HCT116 (cell line): ENCODE results near the gene HDAC7. TPM values are rescaled to one million over a fixed set of nuclear protein-coding genes. Genes with fewer than 3 reads are reported as not detected.

Source experiments
- ATAC-seq: fragments of 200-7000 bp; cut with Tn5 transposase; 2 replicates; pipeline ENCODE4 v1.9.1; 2020; ENCODE audit warnings: mild to moderate bottlenecking, moderate library complexity
- BruUV-seq: library from RNA; stranded (reverse); fragments of 400-500 nt; replicated peaks from 2 replicates; lab custom pipeline; 2021; lab: Mats Ljungman, UMichigan
- CTCF ChIA-PET: fragments of 300-600 bp; sonication (Branson Sonifier 250); formaldehyde crosslinking; loops from one replicate; lab custom pipeline; 2021; ENCODE audit warnings: antibody characterized with exemption; lab: Charles Lee
- POLR2A ChIA-PET: fragments of 300-600, 350-600 bp; sonication (Branson Sonifier 250); formaldehyde crosslinking; loops from one replicate; lab custom pipeline; 2021; ENCODE audit warnings: antibody characterized with exemption; lab: Charles Lee
- RAD21 ChIA-PET, 2 experiments: fragments of 300-600 bp; sonication (Branson Sonifier 250); formaldehyde crosslinking; loops; one replicate each; lab custom pipeline; 2023; ENCODE audit warnings: low total read pairs in 2 of 2; ENCODE audit not compliant: uncharacterized antibody in 2 of 2, unreplicated experiment in 2 of 2, low non-redundant PET in 1 of 2; lab: Charles Lee
- DNase-seq: peaks from one replicate; pipeline ENCODE4 v3.0.0-alpha.2; 2010; ENCODE audit warnings: low read depth, low spot score
- H2AFZ ChIP-seq: fragments of 200-600 bp; shearing (Covaris generic), sonication (generic); 2 replicates; pipeline ENCODE4 v1.6.1; 2017; ENCODE audit warnings: low read depth, mixed run types, mixed read lengths, antibody characterized with exemption, low read length; ENCODE audit not compliant: poor library complexity, severe bottlenecking
- H3K27ac ChIP-seq: 2 replicates; pipeline ENCODE4 v1.5.1; 2012; ENCODE audit warnings: low read depth, low read length
- H3K27me3 ChIP-seq: fragments of 200-600 bp; sonication (generic); 2 replicates; pipeline ENCODE4 v1.6.1; 2016; ENCODE audit warnings: mixed run types, low read length, mixed read lengths; ENCODE audit not compliant: insufficient read depth
- H3K36me3 ChIP-seq, 2 experiments: fragments of 200-500 bp in 1 of 2; fragments of 200-600 bp in 1 of 2; sonication (Bioruptor generic) in 1 of 2; sonication (generic) in 1 of 2; 2 replicates each; pipeline versions ENCODE4 v1.5.1 to v1.6.1; 2014 to 2016; ENCODE audit warnings: low read length in 2 of 2, inconsistent platforms in 1 of 2, mixed read lengths in 1 of 2, mixed run types in 1 of 2; ENCODE audit not compliant: insufficient read depth in 2 of 2, control insufficient read depth in 1 of 2
- H3K4me1 ChIP-seq, 2 experiments: fragments of 200-600 bp in 1 of 2; sonication (generic) in 1 of 2; 2 replicates each; pipeline versions ENCODE4 v1.5.1 to v1.6.1; 2012 to 2017; ENCODE audit warnings: low read length in 2 of 2, inconsistent platforms in 1 of 2, mild to moderate bottlenecking in 1 of 2, mixed read lengths in 1 of 2, mixed run types in 1 of 2, moderate library complexity in 1 of 2; ENCODE audit not compliant: insufficient read depth in 2 of 2, control insufficient read depth in 1 of 2
- H3K4me2 ChIP-seq: fragments of 200-600 bp; sonication (generic); 2 replicates; pipeline ENCODE4 v1.6.1; 2017; ENCODE audit warnings: mixed run types, low read length, mixed read lengths
- H3K4me3 ChIP-seq, 2 experiments: fragments of 200-600 bp in 1 of 2; sonication (generic) in 1 of 2; replicated peaks in 1 of 2; 2 replicates each; pipeline ENCODE4 v1.5.1; 2011 to 2016; ENCODE audit warnings: low read length in 2 of 2, control low read depth in 1 of 2, low read depth in 1 of 2, mild to moderate bottlenecking in 1 of 2, mixed read lengths in 1 of 2, mixed run types in 1 of 2
- H3K79me2 ChIP-seq: fragments of 200-600 bp; sonication (generic); 2 replicates; pipeline ENCODE4 v1.6.1; 2017; ENCODE audit warnings: mild to moderate bottlenecking, mixed run types, low read length, moderate library complexity, mixed read lengths; ENCODE audit not compliant: insufficient read depth
- H3K9ac ChIP-seq: fragments of 200-600 bp; sonication (generic); 2 replicates; pipeline ENCODE4 v1.6.1; 2016; ENCODE audit warnings: low read length, mixed read lengths
- H3K9me2 ChIP-seq: fragments of 200-600 bp; sonication (generic), shearing (Covaris generic); 2 replicates; pipeline ENCODE4 v1.6.1; 2017; ENCODE audit warnings: mixed run types, mild to moderate bottlenecking, moderate library complexity; ENCODE audit not compliant: insufficient read depth
- H3K9me3 ChIP-seq, 2 experiments: fragments of 200-500 bp in 1 of 2; fragments of 200-600 bp in 1 of 2; sonication (Bioruptor generic) in 1 of 2; sonication (generic) in 1 of 2; 2 replicates each; pipeline ENCODE4 v1.6.1; 2014 to 2017; ENCODE audit warnings: low read length in 2 of 2, mixed read lengths in 2 of 2, inconsistent platforms in 1 of 2, low read depth in 1 of 2, mild to moderate bottlenecking in 1 of 2, mixed run types in 1 of 2, moderate library complexity in 1 of 2; ENCODE audit not compliant: control insufficient read depth in 1 of 2, insufficient read depth in 1 of 2
- H4K20me1 ChIP-seq: fragments of 200-600 bp; sonication (generic), shearing (Covaris generic); 2 replicates; pipeline ENCODE4 v1.6.1; 2017; ENCODE audit warnings: mixed run types, mild to moderate bottlenecking, moderate library complexity; ENCODE audit not compliant: insufficient read depth
- ATF3 ChIP-seq: IDR thresholded peaks from 2 replicates; pipeline ENCODE4 v1.6.1; 2012
- CBX3 ChIP-seq: IDR thresholded peaks from 2 replicates; pipeline ENCODE4 v1.6.1; 2012; ENCODE audit warnings: low read depth
- EGR1 ChIP-seq: IDR thresholded peaks from 2 replicates; pipeline ENCODE4 v1.6.1; 2012; ENCODE audit warnings: low read depth
- ELF1 ChIP-seq: IDR thresholded peaks from 2 replicates; pipeline ENCODE4 v1.6.1; 2012; ENCODE audit warnings: low read depth, borderline replicate concordance
- EZH2 ChIP-seq: fragments of 200-600 bp; sonication (generic); IDR thresholded peaks from 2 replicates; pipeline ENCODE4 v1.6.1; 2017; ENCODE audit warnings: antibody characterized with exemption, mixed run types
- EZH2phosphoT487 ChIP-seq: fragments of 200-600 bp; IDR thresholded peaks from 2 replicates; pipeline ENCODE4 v1.6.1; 2018; ENCODE audit warnings: antibody characterized with exemption, borderline replicate concordance
- FOSL1 ChIP-seq: IDR thresholded peaks from 2 replicates; pipeline ENCODE4 v1.6.1; 2012; ENCODE audit warnings: low read depth
- MAX ChIP-seq: IDR thresholded peaks from 2 replicates; pipeline ENCODE4 v1.6.1; 2012
- POLR2A ChIP-seq: IDR thresholded peaks from 2 replicates; pipeline ENCODE4 v1.7.0; 2011; ENCODE audit warnings: borderline replicate concordance; ENCODE audit not compliant: insufficient read depth, insufficient read length; ENCODE audit errors: extremely low read depth
- RAD21 ChIP-seq: IDR thresholded peaks from 2 replicates; pipeline ENCODE4 v1.6.1; 2012; ENCODE audit warnings: low read depth, mild to moderate bottlenecking
- SIN3A ChIP-seq: IDR thresholded peaks from 2 replicates; pipeline ENCODE4 v1.6.1; 2012; ENCODE audit warnings: low read depth
- SP1 ChIP-seq: IDR thresholded peaks from 2 replicates; pipeline ENCODE4 v1.6.1; 2012; ENCODE audit warnings: low read depth
- SRF ChIP-seq: IDR thresholded peaks from 2 replicates; pipeline ENCODE4 v1.6.1; 2012; ENCODE audit warnings: low read depth
- TCF7L2 ChIP-seq: IDR thresholded peaks from 2 replicates; pipeline ENCODE4 v1.7.0; 2011; ENCODE audit warnings: borderline replicate concordance, inconsistent platforms; ENCODE audit not compliant: insufficient read depth, insufficient read length; ENCODE audit errors: extremely low read depth
- ZFX ChIP-seq: fragments of 450-650 bp; IDR thresholded peaks from 2 replicates; pipeline ENCODE4 v1.6.1; 2017
- ZNF274 ChIP-seq: fragments of 200-500 bp; sonication (Bioruptor generic); IDR thresholded peaks from 2 replicates; pipeline ENCODE4 v1.6.1; 2014; ENCODE audit warnings: mild to moderate bottlenecking, low read depth, low read length, inconsistent platforms
- intact Hi-C: fragments of 100-400 bp; cut with micrococcal nuclease; formaldehyde crosslinking; loops from 2 replicates; pipeline ENCODE4 v1.10.0; 2022
- total RNA-seq: library from RNA; stranded (reverse); gene quantifications from one replicate; pipeline ENCODE4 v1.2.1, GENCODE V29; 2021; ENCODE audit not compliant: unreplicated experiment

HDAC7 gene
- total RNA-seq, 1 experiment from 2014 or later = 38.1 TPM

GRCh38 chr12:47746523-47746922 lies 73.2 kb downstream of the HDAC7 start:
- intact Hi-C loops = no loop called here
- no peaks in the 10 kb centered on the region for H3K36me3 ChIP-seq
- ChIA-PET RAD21 (no interaction called here), CTCF (interaction anchor here (1.0 to 1.9 kb wide), 2 partner anchors 12 to 20 kb away, joined by 4 to 7 read pairs; partner anchors contain the start of gene RAPGEF3), POLR2A (no interaction called here)
- no peak for ATAC-seq
- no peaks in the 10 kb centered on the region for H3K9me2 ChIP-seq
- H3K4me2 ChIP-seq = no peak overlapping the region
- BruUV-seq = no TSS peak
- no peak overlapping the region for H2AFZ ChIP-seq
- H4K20me1 ChIP-seq = no peaks in the 10 kb centered on the region
- H3K9me3 ChIP-seq = no peaks in the 10 kb centered on the region
- no peaks in the 10 kb centered on the region for H3K79me2 ChIP-seq
- H3K4me3 ChIP-seq = no peak overlapping the region
- H3K4me1 ChIP-seq = peaks cover 10 to 21% of the 10 kb centered on the region in 2 experiments
- H3K27ac ChIP-seq = no peak overlapping the region
- no peak overlapping the region for H3K9ac ChIP-seq
- H3K27me3 ChIP-seq = no peaks in the 10 kb centered on the region
- TF ChIP-seq ELF1 = no peak
- no peak for TF ChIP-seq EZH2phosphoT487
- TF ChIP-seq ZFX = no peak
- no peak for TF ChIP-seq CBX3
- no peak for TF ChIP-seq ATF3
- TF ChIP-seq SRF = no peak
- TF ChIP-seq FOSL1 = no peak
- no peak for TF ChIP-seq ZNF274
- TF ChIP-seq POLR2A = no peak
- no peak for TF ChIP-seq EZH2
- TF ChIP-seq TCF7L2 = no peak
- no peak for TF ChIP-seq SIN3A
- TF ChIP-seq, all 23 proteins: peak for 0
- no peak for DNase-seq

- Histone ChIP-seq H3K4me3 (no peak overlapping the region), H3K4me2 (no peak overlapping the region), H2AFZ (no peak overlapping the region), H3K9me3 (no peaks in the 10 kb centered on the region), H3K27ac (no peak overlapping the region), H3K9me2 (no peaks in the 10 kb centered on the region), H3K9ac (no peak overlapping the region), H3K4me1 (peaks cover 14 to 23% of the 10 kb centered on the region in 2 experiments), H3K79me2 (no peaks in the 10 kb centered on the region), H3K36me3 (no peaks in the 10 kb centered on the region), H4K20me1 (no peaks in the 10 kb centered on the region), H3K27me3 (no peaks in the 10 kb centered on the region)
- RAD21 ChIA-PET = no interaction called here
- POLR2A ChIA-PET = no interaction called here
- BruUV-seq = no TSS peak
- no peak for ATAC-seq
- no peak for DNase-seq
- CTCF ChIA-PET = no interaction called here
- intact Hi-C loops = no loop called here
- TF ChIP-seq MAX = no peak
- no peak for TF ChIP-seq SP1
- TF ChIP-seq RAD21 = no peak
- no peak for TF ChIP-seq POLR2A
- TF ChIP-seq EGR1 = no peak
These were observed 73.6 kb downstream of the HDAC7 start for GRCh38 chr12:47746073-47746472.
